SW 1271 (cell line): ENCODE data around the gene PPP1R13B.
"Not testable (repeated sequence)": the region's sequence is repeated elsewhere in the genome, so short reads cannot be mapped to it uniquely, and the experiment has no call there.

ENCODE experiments used
- DNase-seq, 2 experiments: peaks; one replicate each; lab custom pipeline; 2025; lab: John Stamatoyannopoulos, UW

PPP1R13B gene, protein sequence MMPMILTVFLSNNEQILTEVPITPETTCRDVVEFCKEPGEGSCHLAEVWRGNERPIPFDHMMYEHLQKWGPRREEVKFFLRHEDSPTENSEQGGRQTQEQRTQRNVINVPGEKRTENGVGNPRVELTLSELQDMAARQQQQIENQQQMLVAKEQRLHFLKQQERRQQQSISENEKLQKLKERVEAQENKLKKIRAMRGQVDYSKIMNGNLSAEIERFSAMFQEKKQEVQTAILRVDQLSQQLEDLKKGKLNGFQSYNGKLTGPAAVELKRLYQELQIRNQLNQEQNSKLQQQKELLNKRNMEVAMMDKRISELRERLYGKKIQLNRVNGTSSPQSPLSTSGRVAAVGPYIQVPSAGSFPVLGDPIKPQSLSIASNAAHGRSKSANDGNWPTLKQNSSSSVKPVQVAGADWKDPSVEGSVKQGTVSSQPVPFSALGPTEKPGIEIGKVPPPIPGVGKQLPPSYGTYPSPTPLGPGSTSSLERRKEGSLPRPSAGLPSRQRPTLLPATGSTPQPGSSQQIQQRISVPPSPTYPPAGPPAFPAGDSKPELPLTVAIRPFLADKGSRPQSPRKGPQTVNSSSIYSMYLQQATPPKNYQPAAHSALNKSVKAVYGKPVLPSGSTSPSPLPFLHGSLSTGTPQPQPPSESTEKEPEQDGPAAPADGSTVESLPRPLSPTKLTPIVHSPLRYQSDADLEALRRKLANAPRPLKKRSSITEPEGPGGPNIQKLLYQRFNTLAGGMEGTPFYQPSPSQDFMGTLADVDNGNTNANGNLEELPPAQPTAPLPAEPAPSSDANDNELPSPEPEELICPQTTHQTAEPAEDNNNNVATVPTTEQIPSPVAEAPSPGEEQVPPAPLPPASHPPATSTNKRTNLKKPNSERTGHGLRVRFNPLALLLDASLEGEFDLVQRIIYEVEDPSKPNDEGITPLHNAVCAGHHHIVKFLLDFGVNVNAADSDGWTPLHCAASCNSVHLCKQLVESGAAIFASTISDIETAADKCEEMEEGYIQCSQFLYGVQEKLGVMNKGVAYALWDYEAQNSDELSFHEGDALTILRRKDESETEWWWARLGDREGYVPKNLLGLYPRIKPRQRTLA

DNA sequence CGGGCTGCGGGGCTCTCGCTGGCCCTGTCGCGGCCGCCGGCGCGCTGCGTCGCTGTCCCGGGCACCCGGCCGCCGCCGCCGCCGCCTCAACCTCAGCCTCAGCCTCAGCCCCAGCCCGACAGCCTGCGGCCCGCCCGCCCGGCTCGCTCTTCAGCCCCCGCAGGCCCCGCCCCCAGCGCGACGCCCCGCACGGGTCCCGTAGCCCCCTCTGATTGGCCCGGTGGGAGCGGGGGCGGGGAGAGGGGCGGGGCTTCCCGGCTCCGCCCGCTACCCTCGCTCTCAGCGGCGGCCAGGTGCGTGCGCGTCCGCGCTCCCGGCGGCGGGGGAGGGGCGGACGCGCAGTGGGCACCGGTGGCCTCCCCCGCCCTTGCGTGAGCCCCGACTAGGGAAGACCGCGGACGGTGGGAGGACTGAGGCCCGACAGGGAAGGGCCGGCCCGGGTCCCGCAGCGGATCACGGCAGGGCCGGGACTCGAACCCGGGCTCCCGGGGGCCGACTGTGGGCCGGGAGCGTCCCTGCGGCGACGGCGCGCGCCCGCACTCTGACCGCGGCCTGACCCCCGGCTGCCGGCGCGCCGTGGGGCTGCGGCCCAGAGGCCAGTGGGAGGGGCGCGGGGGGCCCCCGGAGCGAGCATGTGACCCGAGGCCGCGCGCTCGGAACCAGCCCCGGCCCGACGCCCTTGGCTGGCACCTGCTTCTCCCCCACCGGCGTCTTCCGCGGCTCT, at the start of gene PPP1R13B:
PPP1R13B (minus strand) TSS at position 125 of the 724 bp plus-strand sequence. CDS start 268 bp downstream, outside the sequence.
- peak in 1 of 2 experiments; percentile 74 for DNase-seq

GRCh38 chr14:103896578-103896977, 49.2 kb upstream of the PPP1R13B start:
- DNase-seq = no peak

- DNase-seq = no peak
These were observed 47.3 kb upstream of the PPP1R13B start for GRCh38 chr14:103894723-103895059.

- no peak for DNase-seq
These were observed 46.8 kb upstream of the PPP1R13B start for GRCh38 chr14:103894034-103894722.

DNA sequence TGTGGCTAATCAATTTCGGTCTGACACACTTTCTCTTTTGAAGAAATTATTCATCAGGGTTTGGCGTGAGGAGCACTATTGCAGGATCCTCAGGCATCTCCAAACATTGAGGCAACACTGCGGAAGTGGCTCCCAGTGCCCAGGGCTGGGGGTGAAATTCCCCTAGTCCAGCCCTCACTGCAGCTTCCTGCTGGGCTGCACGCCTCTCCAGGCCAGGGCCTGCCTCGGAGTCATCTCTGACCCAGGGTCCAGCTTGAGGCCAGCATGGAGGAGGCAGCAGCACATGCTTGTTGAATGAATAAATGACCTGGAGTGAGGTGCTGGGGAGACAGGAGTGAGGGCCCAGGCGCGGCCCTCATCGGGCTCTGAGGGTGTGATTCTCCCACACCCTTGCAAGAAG, 44.9 kb upstream of the PPP1R13B start:
- DNase-seq = no peak

- DNase-seq = no peak
These were observed 44.4 kb upstream of the PPP1R13B start for GRCh38 chr14:103891667-103892215.

GRCh38 chr14:103890821-103891666, 43.7 kb upstream of the PPP1R13B start:
- DNase-seq = no peak

DNA sequence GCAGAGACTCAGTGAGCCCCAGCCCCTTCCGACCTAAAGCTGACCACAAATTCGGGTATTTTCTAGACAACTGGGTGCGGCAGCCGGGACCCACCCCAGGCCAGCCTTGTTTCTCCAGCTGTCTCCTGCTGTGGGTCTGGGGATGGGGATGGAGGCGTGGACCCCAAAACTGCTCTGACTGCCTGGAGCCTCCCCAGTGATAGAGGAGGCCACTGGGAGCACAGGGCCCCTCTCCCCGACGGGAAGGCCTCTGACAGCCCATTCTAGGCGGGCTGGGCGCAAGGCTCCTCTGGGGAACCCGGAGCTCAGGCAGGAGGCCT, 42.6 kb upstream of the PPP1R13B start:
- DNase-seq = no peak

DNA sequence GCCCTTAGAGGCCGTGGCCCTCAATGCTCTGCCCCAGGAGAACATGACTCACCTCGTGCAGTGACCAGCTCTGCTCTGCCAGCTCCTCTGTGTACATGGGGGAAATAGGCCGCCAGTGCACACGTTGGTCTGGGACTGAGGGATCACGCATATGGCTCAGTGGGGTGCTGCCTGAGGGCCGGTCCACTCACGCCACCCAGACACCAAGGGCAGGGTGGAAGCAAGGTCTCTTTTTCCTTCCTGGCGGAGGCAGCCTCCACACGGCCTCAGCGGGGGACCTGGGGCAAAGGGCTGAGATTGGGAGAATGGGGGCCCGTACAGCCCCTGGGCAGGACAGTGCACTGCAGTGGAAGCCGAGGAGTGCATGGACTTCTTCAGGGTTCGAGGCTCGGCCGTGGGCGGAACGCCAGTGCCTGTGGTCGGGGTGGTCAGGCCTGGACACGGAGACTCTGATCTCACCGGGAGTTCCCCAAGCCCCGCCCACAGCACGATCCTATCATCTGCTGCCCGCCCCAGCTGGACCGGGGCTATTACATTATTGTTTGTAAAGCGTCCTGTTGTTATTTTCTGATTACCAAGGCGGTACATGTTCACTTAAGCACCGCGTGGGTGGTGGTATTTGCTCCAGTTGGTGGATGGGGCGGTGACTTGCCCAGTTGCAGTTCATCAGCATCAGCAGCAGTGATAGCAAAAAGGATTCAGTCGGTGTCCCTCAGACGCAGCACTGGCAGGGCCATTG, 42.1 kb upstream of the PPP1R13B start:
- DNase-seq = no peak

DNA sequence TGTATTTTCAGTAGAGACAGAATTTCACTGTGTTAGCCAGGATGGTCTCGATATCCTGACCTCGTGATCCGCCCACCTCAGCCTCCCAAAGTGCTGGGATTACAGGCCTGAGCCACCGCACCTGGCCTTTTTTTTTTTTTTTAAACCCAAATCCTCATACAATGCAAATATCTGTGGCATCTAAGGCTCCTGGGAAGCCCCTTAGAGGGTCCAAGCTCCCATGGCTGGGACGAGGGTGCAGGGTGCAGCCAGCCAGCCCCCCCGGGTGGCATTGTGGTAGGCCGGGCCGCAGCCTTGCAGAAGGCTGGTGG, 41.6 kb upstream of the PPP1R13B start:
- DNase-seq = not testable (repeated sequence)

DNA sequence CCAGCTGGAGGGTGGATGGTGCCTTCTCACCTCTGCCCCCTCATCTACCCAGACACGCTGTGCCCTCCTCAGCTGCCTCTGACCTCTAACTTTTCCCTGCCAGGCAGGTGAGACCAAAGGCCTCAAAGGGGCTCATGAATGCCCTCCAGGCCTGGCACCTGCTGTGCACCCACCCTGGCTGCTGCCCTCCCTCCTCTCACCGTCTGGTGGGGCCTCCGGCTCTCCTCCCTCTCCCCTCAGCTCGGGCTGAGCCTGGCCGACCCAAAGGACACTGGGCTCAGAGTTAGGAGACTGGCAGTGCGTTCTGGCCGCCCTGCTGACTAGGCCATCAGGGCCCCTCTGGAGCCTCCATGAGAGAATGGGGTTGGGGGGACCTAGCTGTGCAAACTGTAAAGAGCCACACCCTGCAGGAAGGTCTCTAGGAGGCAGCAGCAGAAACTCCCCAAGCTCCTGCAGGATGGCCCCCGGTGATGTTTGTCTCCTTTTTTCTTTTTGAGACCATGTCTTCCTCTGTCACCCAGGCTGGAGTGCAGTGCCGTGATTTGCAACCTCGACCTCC, 40.3 kb upstream of the PPP1R13B start:
- DNase-seq = no peak

GRCh38 chr14:103887170-103887501, 39.8 kb upstream of the PPP1R13B start:
- DNase-seq = no peak

- no peak for DNase-seq
These were observed 39.2 kb upstream of the PPP1R13B start for GRCh38 chr14:103886304-103887169.

- DNase-seq = no peak
These were observed 38.1 kb upstream of the PPP1R13B start for GRCh38 chr14:103885509-103885932.

GRCh38 chr14:103884854-103885253, 37.5 kb upstream of the PPP1R13B start:
- no peak for DNase-seq

DNA sequence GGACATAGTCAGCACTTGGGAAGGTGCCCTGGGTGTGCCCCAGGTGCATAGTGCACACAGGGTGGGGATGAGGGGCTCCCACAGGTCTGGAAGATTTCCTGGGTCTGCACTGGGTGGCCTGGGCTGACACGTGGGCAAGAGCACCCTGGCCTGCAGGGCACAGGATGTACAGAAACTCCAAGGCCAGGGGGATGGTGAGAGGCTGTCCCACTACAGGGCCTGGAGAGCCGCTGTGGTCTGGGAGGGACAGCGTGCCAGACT, 35.8 kb upstream of the PPP1R13B start:
- DNase-seq = no peak

DNA sequence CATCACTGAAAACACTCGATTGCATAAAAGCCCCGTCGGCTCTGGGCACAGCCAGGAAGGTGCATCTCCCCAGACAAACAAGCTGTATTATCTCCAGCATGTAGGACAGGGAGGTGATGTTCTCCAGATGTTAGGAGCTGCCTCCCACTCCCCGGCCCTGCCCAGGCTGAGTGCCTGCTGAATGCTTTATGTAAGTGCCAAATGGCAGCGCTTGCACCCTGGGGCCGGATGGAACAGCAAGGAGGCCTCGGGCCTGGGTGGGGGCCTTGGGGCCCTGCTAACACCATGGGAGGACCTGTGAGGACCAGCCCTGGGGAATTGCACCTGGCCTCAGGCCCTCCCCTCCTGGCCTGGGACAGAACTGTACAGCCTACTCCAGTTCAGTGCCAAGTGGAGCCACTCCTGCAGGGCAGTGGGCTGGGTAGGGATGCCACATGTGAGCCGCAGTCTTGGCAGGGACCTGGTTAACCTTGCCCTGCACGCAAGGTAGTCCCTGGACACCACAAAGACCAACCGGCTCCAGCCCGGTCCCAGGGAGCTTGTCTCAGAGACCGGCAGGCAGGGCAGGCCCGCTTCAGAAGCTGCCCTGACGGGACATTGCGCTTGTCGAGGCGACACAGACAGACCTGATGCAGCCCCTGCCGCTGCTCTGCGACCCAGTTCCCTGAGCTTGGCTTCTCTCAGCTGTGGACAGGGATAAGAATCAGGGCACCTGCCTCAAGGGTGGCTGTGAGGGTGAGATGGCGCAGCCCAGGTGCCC, 35.3 kb upstream of the PPP1R13B start:
- DNase-seq = no peak
